Activated naive CD4-positive, alpha-beta T cell treated with anti-CD3 and anti-CD28 coated beads, Interleukin-2, amount 50 U/mL, for 16 hours (primary cell): ENCODE measurements around the gene NSFL1C.
"Not testable (repeated sequence)": the region's sequence is repeated elsewhere in the genome, so short reads cannot be mapped to it uniquely, and the experiment has no call there.

Experiments
- DNase-seq: peaks from one replicate; pipeline ENCODE4 v3.0.0-alpha.2; 2020

NSFL1C gene

DNA sequence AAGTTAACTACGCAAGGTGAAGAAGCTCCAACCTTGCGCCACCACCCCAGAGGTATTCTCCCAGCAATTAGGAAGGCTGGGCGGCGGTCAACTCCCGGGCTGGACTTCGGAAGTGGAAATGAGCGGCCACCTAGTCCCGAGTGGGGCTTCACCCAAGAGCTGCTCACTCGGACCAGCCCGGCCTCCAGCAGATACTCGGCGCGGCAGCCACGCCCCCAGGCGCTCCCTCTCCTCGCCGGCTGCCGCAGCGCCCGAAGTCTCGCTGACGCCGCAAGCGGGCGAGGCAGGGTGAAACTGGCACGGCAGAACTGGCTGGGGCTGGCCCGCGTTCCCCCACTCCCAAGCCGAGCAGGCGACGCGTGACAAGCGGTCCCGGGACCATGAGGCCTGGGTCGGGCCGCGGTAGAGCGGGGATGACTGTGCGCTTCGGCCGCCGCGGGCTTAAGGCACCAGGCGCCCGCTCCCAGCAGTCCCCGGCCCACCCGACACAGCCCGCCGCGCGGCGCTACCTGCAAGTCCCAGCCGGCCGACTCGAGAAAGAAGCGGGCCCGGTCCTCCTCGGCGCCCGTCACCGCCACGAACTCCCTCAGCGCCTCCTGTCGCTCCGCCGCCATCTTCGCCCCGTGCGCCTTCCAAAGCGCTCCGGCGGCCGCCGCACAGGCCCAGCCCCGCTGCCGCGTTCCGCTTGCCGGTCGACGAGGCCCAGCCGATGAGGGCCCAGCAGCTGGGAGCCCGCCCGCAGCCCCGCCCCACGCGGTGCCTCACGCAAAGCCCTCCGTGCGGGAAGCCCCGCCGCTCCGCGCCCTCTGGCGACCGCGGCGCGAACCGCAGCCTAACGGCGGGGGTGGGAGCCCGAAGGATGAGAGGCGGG lies at the start of gene NSFL1C:
Gene NSFL1C, minus strand, starts transcription at position 639 of the 871 bp plus-strand sequence. Its CDS starts 25 bp downstream, at position 614.
- peak; percentile 99 for DNase-seq

- no peak for DNase-seq
Observed at GRCh38 chr20:1513801-1514200, 47.2 kb upstream of the NSFL1C start.

- DNase-seq, result peak; percentile 40
Observed at GRCh38 chr20:1509237-1509636, 42.6 kb upstream of the NSFL1C start.

- no peak for DNase-seq
Observed at GRCh38 chr20:1508574-1508973, 41.9 kb upstream of the NSFL1C start.

DNA sequence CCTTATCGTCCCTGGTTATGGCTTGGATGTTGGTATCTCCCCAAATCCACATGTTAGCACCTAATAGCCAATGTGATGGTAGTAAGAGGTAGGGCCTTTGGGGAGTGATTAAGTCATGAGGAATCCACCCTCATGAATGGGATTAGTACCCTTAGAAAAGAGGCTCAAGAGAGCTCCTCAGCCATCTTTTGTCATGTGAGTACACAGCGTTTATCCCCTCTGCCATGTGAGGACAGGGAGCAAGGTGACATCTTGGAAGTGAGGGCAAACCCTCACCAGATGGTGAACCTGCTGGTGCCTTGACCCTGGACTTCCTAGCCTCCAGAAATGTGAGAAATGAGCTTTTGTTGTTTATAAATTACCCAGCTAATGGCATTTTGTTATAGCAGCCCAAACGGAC lies 40.6 kb upstream of the NSFL1C start:
- no peak for DNase-seq

GRCh38 chr20:1505871-1506270 lies 39.2 kb upstream of the NSFL1C start:
- DNase-seq, result no peak

DNA sequence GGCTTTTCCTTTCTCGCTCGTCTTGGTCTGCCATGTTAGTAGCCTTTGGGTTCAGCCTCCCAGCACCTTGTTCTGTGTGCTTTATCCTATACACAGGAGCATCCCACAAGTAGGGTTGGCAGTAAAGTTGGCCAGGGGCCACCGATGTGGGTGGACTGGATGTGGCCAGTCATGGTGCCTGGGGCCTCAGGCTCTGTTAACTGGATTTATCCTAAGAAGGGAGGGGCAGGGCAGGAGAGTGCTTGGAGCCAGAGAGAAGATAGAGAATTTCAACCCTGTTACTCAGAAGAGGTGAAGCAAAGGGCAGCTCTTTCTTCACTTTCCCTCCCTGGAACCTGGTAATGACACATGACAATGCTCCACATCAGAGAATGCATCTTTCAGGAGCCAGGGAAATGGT lies 38.7 kb upstream of the NSFL1C start:
- no peak for DNase-seq

GRCh38 chr20:1503564-1504227 lies 37.0 kb upstream of the NSFL1C start:
- peak; percentile 77 for DNase-seq

GRCh38 chr20:1500496-1500895 lies 33.8 kb upstream of the NSFL1C start:
- DNase-seq, result no peak

DNA sequence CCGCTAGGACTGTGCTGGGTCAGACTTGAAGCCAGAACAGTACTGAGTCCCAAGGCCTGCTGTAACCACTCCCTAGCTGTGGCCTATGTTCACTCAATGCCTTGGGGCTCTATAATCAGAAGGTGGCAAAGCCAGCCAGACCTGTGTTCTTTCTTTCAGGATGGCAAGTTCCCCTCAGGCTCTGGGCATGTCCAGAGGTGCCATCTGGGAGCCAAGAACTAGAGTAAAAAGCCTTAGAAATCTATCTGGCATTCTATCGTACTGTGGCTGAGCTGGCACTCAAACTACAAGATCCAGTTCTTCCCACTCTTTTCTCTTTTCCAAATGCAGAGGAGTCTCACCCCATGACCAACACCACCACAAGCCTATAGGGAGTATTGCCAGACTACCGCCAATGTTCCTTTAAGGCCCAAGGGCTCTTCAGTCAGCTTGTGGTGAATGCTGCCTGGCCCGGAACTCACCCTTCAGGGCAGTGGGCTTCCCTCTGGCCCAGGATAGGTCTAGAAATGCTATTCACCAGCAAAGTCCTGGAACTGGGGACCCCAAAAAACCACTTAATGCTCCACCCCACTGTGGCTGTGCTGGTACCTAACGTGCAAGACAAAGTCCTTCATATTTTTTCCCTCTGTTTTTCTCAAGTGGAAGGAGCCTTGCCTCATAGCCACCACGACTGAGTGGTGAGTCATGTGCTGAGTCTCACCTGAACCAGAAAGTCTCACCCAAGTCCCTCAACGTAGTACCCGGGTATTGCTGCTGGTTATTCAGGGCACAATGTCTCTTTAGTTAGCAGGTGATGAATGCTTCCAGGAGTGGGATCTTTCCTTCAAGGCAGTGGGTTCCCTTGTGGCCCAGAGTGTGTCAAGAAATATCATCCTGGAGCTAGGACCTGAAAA lies 33.1 kb upstream of the NSFL1C start:
- DNase-seq, result no peak

DNA sequence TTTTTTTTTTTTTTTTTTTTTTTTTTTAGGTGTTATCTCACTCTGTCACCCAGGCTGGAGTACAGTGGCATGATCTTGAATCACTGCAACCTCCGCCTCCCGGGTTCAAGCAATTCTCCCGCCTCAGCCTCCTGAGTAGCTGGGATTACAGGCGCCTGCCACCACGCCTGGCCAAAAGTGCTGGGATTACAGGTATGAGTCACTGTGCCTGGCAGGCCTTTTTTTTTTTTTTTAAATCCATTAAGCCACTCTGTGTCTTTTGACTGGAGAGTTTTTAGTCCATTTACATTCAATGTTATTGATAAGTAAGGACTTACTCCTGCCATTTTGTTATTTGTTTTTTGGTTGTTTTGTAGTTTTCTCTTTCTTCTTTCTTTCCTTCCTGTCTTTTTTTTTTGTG lies 30.7 kb upstream of the NSFL1C start:
- not testable (repeated sequence) for DNase-seq

DNA sequence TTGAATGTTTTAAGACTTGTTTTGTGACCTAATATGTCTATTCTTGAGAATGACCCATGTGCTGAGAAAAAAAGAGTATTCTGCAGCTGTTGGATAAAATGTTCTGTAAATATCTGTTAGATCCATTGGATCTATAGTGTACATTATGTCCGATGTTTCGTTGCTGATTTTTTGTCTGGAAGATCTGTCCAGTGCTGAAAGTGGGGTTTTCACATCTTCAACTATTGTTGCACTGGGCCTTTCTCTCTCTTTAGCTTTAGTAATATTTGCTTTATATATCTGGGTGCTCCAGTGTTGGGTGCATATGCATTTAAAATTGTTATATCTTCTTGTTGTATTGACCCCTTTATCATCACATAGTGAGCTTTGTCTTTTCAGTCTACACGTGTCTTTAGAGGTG lies 30.3 kb upstream of the NSFL1C start:
- no peak for DNase-seq

GRCh38 chr20:1494436-1494835 lies 27.8 kb upstream of the NSFL1C start:
- DNase-seq, result no peak

GRCh38 chr20:1493536-1493935 lies 26.9 kb upstream of the NSFL1C start:
- DNase-seq, result no peak

GRCh38 chr20:1491860-1492642 lies 25.4 kb upstream of the NSFL1C start:
- no peak for DNase-seq

GRCh38 chr20:1491281-1491840 lies 24.7 kb upstream of the NSFL1C start, which contains the start of gene SIRPB2:
Gene SIRPB2, minus strand, starts transcription at chr20:1491420. Its CDS starts 61 bp downstream, at chr20:1491359.
- no peak for DNase-seq

DNA sequence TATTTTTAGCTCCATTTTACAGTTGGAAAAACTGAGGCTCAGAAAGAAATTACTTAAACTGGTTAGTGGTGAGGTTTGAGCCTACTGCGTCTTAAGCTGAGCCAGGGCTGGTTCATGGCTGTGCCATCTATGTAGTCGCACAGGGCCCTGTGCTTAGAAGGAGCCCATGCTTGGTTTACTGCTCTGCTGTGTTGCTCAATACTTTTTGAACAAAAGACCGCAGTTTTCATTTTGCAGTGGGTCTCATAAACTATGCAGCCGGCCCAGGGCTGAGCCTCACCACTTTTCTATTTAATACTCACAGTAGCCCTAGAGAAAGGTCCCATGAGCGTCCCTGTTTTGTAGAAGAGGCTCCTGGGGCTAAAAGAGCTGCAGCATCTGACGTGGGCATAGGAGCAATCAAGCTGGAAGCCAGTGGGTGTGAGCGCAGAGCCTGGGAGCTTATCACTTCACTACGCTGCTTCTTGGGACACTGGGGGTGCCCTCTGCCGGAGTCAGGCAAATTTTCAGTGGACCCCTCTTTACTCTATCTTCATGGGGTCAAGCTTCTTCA lies 24.1 kb upstream of the NSFL1C start:
- DNase-seq, result no peak

DNA sequence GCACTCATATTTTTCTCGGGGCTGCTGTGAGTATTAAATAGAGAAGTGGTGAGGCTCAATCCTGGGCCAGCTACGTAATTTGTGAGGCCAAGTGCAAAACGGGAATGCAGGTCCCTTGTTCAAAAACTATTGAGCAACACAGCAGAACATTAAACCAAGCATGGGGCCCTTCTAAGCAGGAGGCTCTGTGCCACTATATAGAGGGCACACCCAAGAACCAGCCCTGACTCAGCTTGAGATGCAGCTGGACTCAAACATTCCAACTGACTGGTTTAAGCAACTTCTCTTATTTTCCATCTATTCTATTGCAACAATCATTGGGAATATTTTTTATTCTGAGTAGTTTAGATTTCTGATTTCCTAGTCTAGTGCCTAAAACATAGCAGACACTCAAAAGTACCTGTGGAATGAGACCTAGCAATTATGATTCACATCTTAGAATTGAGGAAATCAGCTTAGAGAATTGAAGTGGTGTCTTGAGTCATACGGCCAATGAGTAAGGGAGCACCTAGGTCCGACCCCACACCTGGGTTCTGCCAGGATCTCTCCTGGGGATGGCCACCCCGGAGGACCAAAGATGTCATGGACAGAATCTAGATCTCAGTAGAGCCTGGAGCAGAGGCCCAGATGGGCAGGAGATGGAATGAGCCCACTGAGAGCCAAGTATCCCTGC lies 23.3 kb upstream of the NSFL1C start:
- no peak for DNase-seq

DNA sequence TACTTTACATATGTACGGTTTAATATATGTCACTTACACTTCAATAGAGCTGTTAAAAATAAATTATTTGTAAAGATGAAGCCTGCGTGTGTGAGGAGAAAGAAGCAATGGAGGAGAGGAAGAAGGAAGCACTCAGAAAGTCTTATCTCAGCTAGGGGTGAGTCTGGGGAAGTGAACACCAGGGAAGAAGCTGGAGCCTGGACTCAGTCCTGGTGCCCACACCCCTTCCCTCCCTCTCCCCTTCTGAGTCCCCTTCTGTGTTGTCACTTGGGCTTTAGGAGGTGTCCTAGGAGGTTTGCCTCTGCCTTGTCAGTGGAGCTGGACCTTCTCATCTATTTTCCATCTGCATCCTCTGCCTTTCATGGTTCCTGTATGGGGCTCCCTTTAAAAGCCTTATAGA lies 22.7 kb upstream of the NSFL1C start:
- no peak for DNase-seq

DNA sequence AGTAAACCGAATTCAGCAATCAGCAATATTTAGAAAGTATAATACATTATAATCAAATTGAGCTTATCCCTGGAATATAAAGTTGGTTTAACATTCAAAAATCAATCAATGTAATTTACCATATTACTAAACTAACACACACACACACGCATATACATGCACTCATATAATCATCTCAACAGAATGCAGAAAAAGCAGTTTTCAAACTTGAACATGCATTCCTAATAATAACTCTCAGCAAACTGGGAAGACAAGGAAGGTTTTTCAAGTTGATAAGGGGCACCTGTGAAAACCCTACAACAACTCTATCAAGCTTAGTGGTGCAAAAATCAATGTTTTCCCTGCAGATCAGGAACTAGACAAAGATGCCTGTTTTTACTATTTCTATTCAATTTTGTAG lies 19.9 kb upstream of the NSFL1C start:
- DNase-seq, result no peak
